ENCODE measurements around the gene SCAMP5.
A peak's percentile ranks its signal among the peaks of the same experiment; 100 is the strongest.

Gene SCAMP5

DNA sequence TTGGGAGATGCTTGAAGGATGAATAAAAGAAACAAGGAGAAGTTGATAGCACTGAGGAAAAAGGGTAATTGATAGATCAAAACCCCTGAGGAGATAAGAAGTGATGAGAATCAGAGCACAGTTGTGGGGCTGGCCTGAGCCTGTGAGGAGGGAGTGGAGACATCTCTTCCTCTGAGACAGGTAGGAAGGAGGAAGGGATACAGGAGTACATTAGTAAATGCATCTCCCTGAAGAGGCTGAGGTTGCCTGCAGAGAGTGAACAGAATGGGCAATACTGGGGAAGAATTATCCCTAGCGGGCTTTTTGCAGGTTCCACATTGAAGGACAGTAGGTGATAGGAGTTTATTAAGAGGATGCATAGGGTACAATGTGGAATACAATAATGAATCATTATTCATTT is 17.3 kb upstream of the SCAMP5 start:
- DNase-seq = no peak

DNA sequence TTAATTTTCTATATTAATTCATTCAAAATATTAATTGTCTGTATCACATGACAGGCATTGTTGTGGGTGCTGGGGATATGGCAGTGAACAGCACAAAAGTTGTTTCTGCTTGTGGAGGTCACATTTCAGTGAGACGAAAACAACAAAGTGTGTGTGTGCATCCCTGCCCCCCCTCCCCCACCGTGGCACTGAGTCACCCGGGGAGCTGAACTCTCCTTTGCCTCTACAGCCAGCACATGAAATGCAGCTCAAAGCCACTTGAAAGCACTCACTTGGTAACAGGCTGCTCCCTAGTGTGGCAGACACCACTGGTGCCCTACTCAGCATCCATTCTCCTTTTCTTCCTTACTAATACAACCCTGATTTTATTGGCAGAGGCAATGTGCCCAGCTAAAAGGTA is 16.9 kb upstream of the SCAMP5 start:
- DNase-seq = no peak

DNA sequence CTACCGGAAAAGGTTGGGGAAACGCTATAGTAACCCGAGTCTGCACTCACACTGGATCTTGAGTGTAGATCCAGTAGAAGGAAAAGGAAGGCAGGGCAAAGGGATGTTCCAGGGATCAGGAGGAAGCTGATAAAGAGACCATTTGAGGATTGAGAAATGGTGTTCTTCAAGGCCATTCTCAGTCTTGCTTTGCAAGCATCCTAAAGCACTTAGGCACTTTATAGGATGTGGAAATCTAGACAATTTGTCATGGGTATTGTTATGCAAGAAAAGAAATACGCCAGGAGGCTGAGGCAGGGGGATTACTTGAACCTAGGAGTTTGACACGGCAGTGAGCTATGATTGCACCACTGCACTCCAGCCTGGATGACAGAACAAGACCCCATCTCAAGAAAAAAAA is 13.2 kb upstream of the SCAMP5 start:
- no peak for DNase-seq

GRCh38 chr15:74983725-74984231 is 11.6 kb upstream of the SCAMP5 start:
- no peak for DNase-seq

- no peak for DNase-seq
Measured at GRCh38 chr15:74988007-74988800, 7.2 kb upstream of the SCAMP5 start.

GRCh38 chr15:74989527-74989926 is 5.8 kb upstream of the SCAMP5 start:
- DNase-seq = no peak

- DNase-seq = no peak
Measured at GRCh38 chr15:74992619-74993018, 2.7 kb upstream of the SCAMP5 start.

- no peak for DNase-seq
Measured at GRCh38 chr15:74994236-74994635, 1.1 kb upstream of the SCAMP5 start.

DNA sequence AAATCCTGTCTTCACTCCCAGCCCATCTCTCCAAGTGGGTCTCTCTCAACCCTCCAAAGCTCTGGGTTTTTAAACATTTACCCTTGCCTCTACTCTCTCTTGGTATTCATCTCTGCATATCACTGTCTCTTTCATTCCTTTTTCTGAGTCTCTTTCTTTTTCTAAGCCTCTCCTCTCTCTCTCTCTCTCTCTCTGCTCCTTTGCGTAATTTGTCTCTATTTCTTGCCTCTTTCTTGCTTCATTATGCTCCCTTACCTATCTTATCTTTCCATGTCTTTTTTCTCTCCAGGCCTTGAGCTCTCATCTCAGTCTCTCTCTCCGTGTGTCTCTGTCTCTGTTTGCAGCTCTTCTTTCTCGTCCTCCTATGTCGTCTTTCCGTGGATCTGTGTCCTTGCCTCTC is 678 bp upstream of the SCAMP5 start:
- no peak for DNase-seq

GRCh38 chr15:74995779-74996765 is 709 bp downstream of the SCAMP5 start:
- DNase-seq = peak; percentile 51

- DNase-seq = no peak
Measured at GRCh38 chr15:74997141-74997540, 1.8 kb downstream of the SCAMP5 start.

DNA sequence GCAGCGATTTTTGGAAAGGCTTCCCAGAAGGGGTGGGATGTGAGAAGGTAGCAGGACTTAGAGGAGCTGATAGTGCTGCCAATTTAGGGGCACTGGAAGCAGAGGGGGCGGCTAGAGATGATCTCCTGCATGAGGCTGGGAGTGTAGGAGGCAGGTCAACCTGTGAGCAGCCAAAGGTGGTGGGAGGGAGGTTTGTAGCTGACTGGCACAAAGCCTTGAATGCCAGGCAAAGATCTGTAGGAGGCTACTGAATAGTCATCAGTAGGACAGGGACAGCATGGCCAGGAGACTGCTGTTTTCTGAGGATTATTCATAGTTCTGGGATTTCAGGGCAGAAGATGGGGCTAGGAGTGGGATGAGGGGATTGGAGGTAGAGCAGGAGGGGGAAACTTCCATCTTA is 2.2 kb downstream of the SCAMP5 start:
- DNase-seq = no peak

DNA sequence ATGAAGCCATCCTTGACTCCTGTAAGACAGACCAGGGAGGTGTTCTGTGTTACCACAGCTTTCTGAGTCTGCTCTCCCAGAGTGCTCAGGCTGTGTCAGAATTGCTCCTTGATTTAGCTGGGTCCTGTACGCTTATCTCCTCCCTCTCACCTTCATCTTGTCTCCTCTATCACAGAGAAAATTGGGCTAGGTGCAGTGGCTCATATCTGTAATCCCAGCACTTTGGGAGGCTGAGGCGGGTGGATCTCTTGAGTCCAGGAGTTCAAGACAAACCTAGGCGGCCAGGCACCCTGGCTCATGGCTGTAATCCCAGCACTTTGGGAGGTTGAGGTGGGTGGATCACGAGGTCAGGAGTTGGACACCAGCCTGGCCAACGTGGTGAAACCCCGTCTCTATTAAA is 5.9 kb downstream of the SCAMP5 start:
- no peak for DNase-seq

DNA sequence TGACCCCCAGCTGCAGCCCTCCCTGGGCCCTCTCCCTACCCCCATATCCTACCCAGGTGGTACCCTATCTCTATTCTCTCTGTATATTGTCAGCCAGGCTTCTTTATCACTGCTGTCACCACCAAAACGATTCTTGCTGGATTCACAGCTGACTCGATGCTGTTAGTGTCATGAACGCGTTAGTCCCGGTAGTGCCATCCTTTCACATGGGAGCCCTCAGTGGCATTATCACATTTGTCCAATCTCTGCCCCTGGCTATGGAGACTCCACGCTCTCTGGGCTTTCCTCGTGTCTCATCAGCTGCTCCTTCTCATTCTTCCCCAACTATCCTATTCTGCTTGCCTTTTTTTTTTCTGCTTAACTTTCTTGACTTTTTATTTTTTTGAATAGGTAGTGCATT is 7.0 kb downstream of the SCAMP5 start:
- DNase-seq = no peak

- no peak for DNase-seq
Measured at GRCh38 chr15:75007216-75007615, 11.9 kb downstream of the SCAMP5 start.

DNA sequence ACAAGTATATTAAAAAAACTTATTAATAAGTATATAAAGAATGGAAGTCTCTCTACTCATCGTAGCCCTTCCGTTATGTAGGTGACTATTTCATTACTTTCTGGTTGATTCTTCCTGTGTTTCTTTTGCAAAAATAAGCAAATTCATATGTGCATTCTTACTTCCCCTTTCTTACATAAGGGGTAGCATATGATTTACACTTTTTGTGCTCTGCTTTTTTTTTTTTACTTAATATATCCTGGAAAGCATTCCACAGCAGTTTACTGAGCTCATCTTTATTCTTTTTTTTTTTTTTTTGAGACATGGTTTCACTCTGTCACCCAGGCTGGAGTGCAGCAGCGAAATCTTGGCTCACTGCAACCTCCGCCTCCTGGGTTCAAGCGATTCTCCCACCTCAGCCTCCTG is 12.9 kb downstream of the SCAMP5 start:
- no peak for DNase-seq

- no peak for DNase-seq
Measured at GRCh38 chr15:75008629-75009326, 13.4 kb downstream of the SCAMP5 start.

DNA sequence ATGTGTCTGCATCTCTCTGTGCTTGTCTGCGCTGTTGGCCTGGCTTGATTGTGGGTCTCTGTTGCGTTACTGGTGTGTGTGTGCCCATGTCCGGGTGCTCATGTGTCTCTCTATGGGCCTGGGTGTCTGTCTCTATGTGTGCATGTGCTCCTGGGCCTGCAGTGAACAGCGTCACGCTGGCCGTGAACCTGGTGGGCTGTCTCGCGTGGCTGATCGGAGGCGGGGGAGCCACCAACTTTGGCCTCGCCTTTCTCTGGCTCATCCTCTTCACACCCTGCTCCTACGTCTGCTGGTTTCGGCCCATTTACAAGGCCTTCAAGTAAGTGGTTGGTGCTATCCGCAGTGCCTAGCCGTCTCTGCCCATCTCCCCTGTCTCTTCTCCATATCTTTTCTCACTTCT is 21.1 kb downstream of the SCAMP5 start:
- no peak for DNase-seq

- no peak for DNase-seq
Measured at GRCh38 chr15:75019916-75020315, 24.6 kb downstream of the SCAMP5 start.

- no peak for DNase-seq
Measured at GRCh38 chr15:75021341-75021740, 26.0 kb downstream of the SCAMP5 start.

GRCh38 chr15:75022783-75023180 is 27.4 kb downstream of the SCAMP5 start:
- DNase-seq = no peak

GRCh38 chr15:75023181-75023871 is 28.0 kb downstream of the SCAMP5 start, which contains the start of gene PPCDC:
Gene PPCDC (plus strand): TSS chr15:75023590. CDS start chr15:75028319, 4,729 bp downstream.
- peak; percentile 86 for DNase-seq
